Chondrocyte (in vitro differentiated cells): Measurements from ENCODE around the gene CHRM3. TPM values are rescaled to one million over a fixed set of nuclear protein-coding genes. Genes with fewer than 3 reads are reported as not detected.

Source experiments
- DNase-seq: peaks from one replicate; pipeline ENCODE4 v3.0.0; 2021; ENCODE audit warnings: mixed read lengths, low spot score
- H3K27ac Mint-ChIP-seq: one replicate; pipeline ENCODE4 v1.8.0; 2021; ENCODE audit warnings: mild to moderate bottlenecking, moderate library complexity, mixed read lengths; ENCODE audit not compliant: unreplicated experiment
- H3K27me3 Mint-ChIP-seq: 2 replicates; pipeline ENCODE4 v1.8.0; 2021; ENCODE audit warnings: low read depth, mixed read lengths
- H3K36me3 Mint-ChIP-seq: 2 replicates; pipeline ENCODE4 v1.8.0; 2021; ENCODE audit warnings: low read depth, mixed read lengths
- H3K4me1 Mint-ChIP-seq: 2 replicates; pipeline ENCODE4 v1.8.0; 2021; ENCODE audit warnings: low read depth, mild to moderate bottlenecking, mixed read lengths
- H3K4me3 Mint-ChIP-seq: one replicate; pipeline ENCODE4 v1.8.0; 2021; ENCODE audit warnings: mild to moderate bottlenecking, moderate library complexity, mixed read lengths; ENCODE audit not compliant: unreplicated experiment
- H3K9me3 Mint-ChIP-seq: 2 replicates; pipeline ENCODE4 v1.8.0; 2021; ENCODE audit warnings: low read depth, mixed read lengths
- total RNA-seq: library from RNA; stranded (reverse); gene quantifications from 3 replicates; pipeline ENCODE4 v1.2.1, GENCODE V29; 2021
- TF ChIP-seq, protein P1 (sequence below): fragments of 200-600 bp; sonication (generic); IDR thresholded peaks from 2 replicates; pipeline ENCODE4 v1.5.0; 2021; ENCODE audit warnings: antibody characterized with exemption, mild to moderate bottlenecking, moderate library complexity

The CHRM3 gene
- total RNA-seq, 1 donor from 2014 or later = 0.05 TPM

DNA sequence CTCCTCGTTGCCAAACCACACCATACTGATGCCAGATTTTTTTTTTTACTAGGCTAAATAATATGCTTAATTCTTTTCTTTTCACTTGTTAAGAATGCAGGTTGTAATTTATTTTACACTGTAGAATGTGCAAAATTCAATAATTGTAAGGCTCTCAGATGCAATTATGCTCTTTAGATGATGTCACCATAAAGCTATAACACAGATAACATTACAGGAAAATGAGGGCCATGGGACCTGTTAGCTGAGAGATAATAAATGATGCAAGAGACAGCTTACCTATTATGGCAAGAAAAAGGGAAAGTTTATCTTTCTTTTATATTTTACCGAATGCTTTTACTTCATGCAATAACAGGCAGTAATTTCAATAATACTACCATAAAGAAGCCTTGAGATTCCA, 35.4 kb downstream of the CHRM3 start:
- H3K4me1 Mint-ChIP-seq = peaks cover 3% of the 10 kb centered on the region
- TF ChIP-seq, protein P1, sequence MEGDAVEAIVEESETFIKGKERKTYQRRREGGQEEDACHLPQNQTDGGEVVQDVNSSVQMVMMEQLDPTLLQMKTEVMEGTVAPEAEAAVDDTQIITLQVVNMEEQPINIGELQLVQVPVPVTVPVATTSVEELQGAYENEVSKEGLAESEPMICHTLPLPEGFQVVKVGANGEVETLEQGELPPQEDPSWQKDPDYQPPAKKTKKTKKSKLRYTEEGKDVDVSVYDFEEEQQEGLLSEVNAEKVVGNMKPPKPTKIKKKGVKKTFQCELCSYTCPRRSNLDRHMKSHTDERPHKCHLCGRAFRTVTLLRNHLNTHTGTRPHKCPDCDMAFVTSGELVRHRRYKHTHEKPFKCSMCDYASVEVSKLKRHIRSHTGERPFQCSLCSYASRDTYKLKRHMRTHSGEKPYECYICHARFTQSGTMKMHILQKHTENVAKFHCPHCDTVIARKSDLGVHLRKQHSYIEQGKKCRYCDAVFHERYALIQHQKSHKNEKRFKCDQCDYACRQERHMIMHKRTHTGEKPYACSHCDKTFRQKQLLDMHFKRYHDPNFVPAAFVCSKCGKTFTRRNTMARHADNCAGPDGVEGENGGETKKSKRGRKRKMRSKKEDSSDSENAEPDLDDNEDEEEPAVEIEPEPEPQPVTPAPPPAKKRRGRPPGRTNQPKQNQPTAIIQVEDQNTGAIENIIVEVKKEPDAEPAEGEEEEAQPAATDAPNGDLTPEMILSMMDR = no peak
- H3K4me3 Mint-ChIP-seq = no peak overlapping the region
- no peak for DNase-seq
- no peaks in the 10 kb centered on the region for H3K9me3 Mint-ChIP-seq
- no peak overlapping the region for H3K27ac Mint-ChIP-seq
- H3K27me3 Mint-ChIP-seq = no peaks in the 10 kb centered on the region
- no peaks in the 10 kb centered on the region for H3K36me3 Mint-ChIP-seq

DNA sequence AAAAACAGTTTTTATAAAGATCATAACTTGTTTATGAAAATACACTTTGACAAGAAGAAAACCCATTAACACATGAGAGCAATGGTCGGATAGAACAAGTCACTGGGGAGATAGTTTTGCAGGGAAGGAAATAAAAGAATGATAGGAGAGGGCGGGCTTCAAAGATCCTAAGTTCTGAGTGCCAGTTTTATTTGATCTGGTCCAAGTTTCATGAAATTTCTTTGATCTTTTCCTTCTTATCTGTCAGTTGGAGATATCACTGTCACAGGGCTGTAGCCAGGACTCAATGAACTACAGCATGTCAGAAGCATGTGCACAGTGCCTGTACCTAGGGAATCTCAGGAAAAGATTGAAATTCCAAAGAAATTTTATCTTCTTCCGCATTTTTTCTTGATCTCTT, 36.5 kb downstream of the CHRM3 start:
- Mint-ChIP-seq H3K27me3 (no peaks in the 10 kb centered on the region), H3K36me3 (no peaks in the 10 kb centered on the region), H3K9me3 (peaks cover 2% of the 10 kb centered on the region), H3K4me1 (peaks cover 12% of the 10 kb centered on the region), H3K4me3 (no peak overlapping the region), H3K27ac (no peak overlapping the region)
- no peak for DNase-seq
- TF ChIP-seq, protein P1 = no peak

DNA sequence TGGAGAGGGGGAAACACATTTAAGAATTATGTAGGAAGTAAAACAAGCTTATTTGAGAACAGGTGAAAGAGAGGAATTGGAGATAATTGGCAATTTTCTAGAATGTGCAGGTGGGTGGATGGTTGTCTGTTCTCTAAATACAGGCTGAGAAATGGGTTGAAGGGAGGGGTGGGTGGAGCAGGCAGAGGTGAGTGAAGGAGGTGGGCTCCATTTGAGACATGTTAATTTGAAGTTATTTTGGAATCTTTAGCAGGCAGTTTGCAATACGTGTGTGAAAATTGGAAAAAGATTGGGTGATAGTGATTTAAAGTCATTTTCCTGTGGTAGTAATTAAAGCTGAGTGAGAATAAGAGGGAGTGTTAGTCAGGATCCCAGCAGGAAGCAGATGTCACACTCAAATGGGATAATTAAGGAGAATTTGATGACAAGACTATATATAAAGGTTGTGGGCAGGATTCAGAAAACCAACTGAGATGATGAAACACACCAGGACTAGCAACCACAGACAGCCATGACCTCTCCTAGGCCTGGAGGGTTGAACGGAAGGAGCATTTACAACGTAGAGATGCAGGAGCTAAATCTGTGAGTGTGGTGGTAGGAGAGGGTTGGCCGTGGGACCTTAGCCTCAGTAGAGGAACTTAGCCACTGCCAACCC, 40.6 kb downstream of the CHRM3 start:
- no peaks in the 10 kb centered on the region for H3K27me3 Mint-ChIP-seq
- no peak overlapping the region for H3K27ac Mint-ChIP-seq
- no peaks in the 10 kb centered on the region for H3K36me3 Mint-ChIP-seq
- no peak overlapping the region for H3K4me3 Mint-ChIP-seq
- peaks cover 34% of the 10 kb centered on the region for H3K4me1 Mint-ChIP-seq
- TF ChIP-seq, protein P1 = no peak
- DNase-seq = no peak
- H3K9me3 Mint-ChIP-seq = peaks cover 4% of the 10 kb centered on the region

DNA sequence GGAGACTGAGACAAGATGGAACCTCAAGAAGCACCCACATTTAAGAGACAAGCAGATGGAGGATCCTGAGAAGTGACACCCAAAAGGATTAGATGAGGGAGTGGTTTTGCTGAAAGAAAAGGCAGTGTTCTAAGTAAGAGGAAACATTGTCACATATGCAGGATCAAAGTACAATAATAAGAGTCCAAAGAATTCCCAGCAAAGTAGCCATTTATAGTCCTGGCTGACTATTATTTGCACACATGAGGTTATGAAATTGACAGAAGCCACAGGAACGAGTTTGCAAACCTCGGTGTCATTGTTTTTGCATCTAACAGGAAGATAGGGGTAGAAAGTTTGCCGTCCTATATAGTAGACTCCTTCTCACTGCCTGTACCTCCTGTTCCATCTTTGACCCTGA, 41.3 kb downstream of the CHRM3 start:
- TF ChIP-seq, protein P1 = no peak
- Mint-ChIP-seq H3K4me1 (peaks cover 35% of the 10 kb centered on the region), H3K27me3 (no peaks in the 10 kb centered on the region), H3K4me3 (no peak overlapping the region), H3K27ac (no peak overlapping the region), H3K36me3 (no peaks in the 10 kb centered on the region), H3K9me3 (peaks cover 4% of the 10 kb centered on the region)
- no peak for DNase-seq

DNA sequence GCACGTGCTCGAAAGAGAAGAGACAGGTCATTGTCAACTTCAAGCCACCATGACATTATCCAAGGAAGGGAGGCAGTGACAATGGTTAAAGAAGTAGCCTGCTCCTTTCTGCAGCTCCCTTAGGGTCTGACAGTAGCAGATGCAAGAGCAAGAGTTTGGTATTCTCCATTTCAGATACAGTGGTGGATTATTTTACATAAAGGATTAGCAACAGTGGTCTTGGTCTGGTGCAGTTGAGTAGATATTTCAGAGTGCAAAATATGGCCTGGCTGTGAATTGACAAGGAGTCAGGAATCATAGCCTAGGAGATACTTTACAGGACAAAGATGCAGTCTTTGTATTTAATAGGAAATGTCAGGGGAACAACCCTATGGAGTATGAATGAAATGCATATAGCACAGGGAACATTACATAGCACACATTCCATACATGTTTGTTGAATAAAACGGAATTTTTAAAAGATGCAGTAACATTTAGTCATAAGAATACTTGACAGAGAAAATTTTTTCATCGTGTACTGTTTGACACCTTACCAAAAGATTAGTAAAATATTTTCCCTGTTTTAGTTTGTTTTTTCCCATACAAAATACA, 41.8 kb downstream of the CHRM3 start:
- DNase-seq = no peak
- TF ChIP-seq, protein P1 = no peak
- peaks cover 39% of the 10 kb centered on the region for H3K4me1 Mint-ChIP-seq
- no peak overlapping the region for H3K4me3 Mint-ChIP-seq
- H3K36me3 Mint-ChIP-seq = no peaks in the 10 kb centered on the region
- H3K27me3 Mint-ChIP-seq = no peaks in the 10 kb centered on the region
- H3K9me3 Mint-ChIP-seq = peaks cover 4% of the 10 kb centered on the region
- H3K27ac Mint-ChIP-seq = no peak overlapping the region
